ENCODE data around the gene RABAC1. TPM values are rescaled to one million over a fixed set of nuclear protein-coding genes. Genes with fewer than 3 reads are reported as not detected.

Gene RABAC1
- total RNA-seq, 1 donor from 2014 or later: 132 TPM

- H3K9me3 ChIP-seq: no peaks in the 10 kb centered on the region
- no peak overlapping the region for H3K4me3 ChIP-seq
- TF ChIP-seq, protein P1, sequence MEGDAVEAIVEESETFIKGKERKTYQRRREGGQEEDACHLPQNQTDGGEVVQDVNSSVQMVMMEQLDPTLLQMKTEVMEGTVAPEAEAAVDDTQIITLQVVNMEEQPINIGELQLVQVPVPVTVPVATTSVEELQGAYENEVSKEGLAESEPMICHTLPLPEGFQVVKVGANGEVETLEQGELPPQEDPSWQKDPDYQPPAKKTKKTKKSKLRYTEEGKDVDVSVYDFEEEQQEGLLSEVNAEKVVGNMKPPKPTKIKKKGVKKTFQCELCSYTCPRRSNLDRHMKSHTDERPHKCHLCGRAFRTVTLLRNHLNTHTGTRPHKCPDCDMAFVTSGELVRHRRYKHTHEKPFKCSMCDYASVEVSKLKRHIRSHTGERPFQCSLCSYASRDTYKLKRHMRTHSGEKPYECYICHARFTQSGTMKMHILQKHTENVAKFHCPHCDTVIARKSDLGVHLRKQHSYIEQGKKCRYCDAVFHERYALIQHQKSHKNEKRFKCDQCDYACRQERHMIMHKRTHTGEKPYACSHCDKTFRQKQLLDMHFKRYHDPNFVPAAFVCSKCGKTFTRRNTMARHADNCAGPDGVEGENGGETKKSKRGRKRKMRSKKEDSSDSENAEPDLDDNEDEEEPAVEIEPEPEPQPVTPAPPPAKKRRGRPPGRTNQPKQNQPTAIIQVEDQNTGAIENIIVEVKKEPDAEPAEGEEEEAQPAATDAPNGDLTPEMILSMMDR (IDR thresholded peaks at IDR 0.05): no peak
- H3K36me3 ChIP-seq: no peaks in the 10 kb centered on the region
- ATAC-seq (no peak), DNase-seq (no peak)
- intact Hi-C loops (cut with DNase I): no loop called here
- H3K27ac ChIP-seq: no peak overlapping the region
- no peaks in the 10 kb centered on the region for H3K27me3 ChIP-seq (ENCODE audit: low read depth)
- H3K4me1 ChIP-seq: no peaks in the 10 kb centered on the region
Observed at GRCh38 chr19:41981724-41982123, 22.6 kb upstream of the RABAC1 start.

DNA sequence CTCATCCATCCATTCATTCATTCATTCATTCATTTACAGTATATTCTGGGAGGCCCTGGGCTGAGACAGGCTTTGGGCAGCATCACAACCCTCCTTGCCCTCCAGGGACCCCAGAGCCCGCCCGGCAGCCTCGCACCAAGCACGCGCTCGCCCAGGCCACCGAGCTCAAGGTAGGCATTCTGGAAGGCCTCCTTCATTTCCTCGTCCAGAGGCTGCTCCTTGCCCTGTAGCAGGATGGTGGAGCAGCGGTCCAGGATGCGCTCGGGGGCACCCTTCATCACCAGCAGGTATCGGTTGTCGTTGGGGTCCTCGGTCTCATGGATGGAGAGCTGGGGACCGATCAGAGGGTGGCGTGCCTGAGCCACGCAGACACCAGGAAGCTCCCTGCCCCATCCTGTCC lies 19.3 kb upstream of the RABAC1 start:
- no peak overlapping the region for H3K4me3 ChIP-seq
- intact Hi-C loops (cut with DNase I): no loop called here
- no peaks in the 10 kb centered on the region for H3K36me3 ChIP-seq
- H3K4me1 ChIP-seq: no peaks in the 10 kb centered on the region
- ATAC-seq (no peak), DNase-seq (no peak)
- H3K27me3 ChIP-seq (ENCODE audit: low read depth): no peaks in the 10 kb centered on the region
- TF ChIP-seq, protein P1 (IDR thresholded peaks at IDR 0.05): no peak
- no peak overlapping the region for H3K27ac ChIP-seq
- H3K9me3 ChIP-seq: no peaks in the 10 kb centered on the region

- Histone ChIP-seq H3K27me3 (ENCODE audit: low read depth) (no peaks in the 10 kb centered on the region), H3K4me3 (no peak overlapping the region), H3K4me1 (no peaks in the 10 kb centered on the region), H3K27ac (no peak overlapping the region), H3K9me3 (no peaks in the 10 kb centered on the region), H3K36me3 (no peaks in the 10 kb centered on the region)
- DNase-seq (no peak), ATAC-seq (no peak)
- intact Hi-C loops (cut with DNase I): no loop called here
- TF ChIP-seq, protein P1 (IDR thresholded peaks at IDR 0.05): no peak
Observed at GRCh38 chr19:41977916-41978315, 18.8 kb upstream of the RABAC1 start.

DNA sequence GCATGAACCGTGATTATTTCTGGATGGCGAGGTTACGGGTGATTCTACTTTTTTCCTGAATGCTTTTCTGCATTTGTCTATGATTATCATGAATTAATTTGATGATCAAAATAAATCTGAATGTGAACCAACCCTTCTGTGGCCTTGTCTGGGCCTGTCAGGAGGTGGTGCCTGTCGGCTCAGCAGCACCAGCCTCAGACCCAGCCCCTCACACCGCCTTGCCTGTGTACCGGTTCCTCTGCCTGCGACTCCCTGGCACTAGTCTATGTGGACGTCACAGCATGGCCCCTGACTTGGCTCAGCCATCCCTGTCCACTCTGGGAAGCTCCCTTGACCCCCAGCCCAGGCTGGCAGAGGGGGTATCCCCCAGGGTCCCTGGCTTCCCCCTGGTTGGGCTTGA lies 15.5 kb upstream of the RABAC1 start:
- Histone ChIP-seq H3K4me3 (no peak overlapping the region), H3K36me3 (no peaks in the 10 kb centered on the region), H3K4me1 (no peaks in the 10 kb centered on the region), H3K27me3 (ENCODE audit: low read depth) (no peaks in the 10 kb centered on the region), H3K27ac (no peak overlapping the region), H3K9me3 (no peaks in the 10 kb centered on the region)
- intact Hi-C loops (cut with DNase I): no loop called here
- TF ChIP-seq, protein P1 (IDR thresholded peaks at IDR 0.05): no peak
- DNase-seq: no peak
- ATAC-seq: no peak

- no peak for DNase-seq
- ATAC-seq: no peak
- H3K9me3 ChIP-seq: no peaks in the 10 kb centered on the region
- H3K4me3 ChIP-seq: no peak overlapping the region
- H3K36me3 ChIP-seq: no peaks in the 10 kb centered on the region
- H3K4me1 ChIP-seq: no peaks in the 10 kb centered on the region
- peaks cover 8% of the 10 kb centered on the region for H3K27me3 ChIP-seq (ENCODE audit: low read depth)
- TF ChIP-seq, protein P1 (IDR thresholded peaks at IDR 0.05): no peak
- intact Hi-C loops (cut with DNase I): no loop called here
- no peak overlapping the region for H3K27ac ChIP-seq
Observed at GRCh38 chr19:41971363-41971762, 12.2 kb upstream of the RABAC1 start.

Measured in lower lobe of right lung (tissue), 2 donors.